B cell (primary cell): Measurements from ENCODE around the gene GSTT4. TPM values are rescaled to one million over a fixed set of nuclear protein-coding genes. Genes with fewer than 3 reads are reported as not detected.
"Not testable (repeated sequence)": the region's sequence is repeated elsewhere in the genome, so short reads cannot be mapped to it uniquely, and the experiment has no call there.

Experiments
- ATAC-seq: fragments of 200-7000 bp; cut with Tn5 transposase; one replicate; pipeline ENCODE4 v1.10.0; 2021; ENCODE audit warnings: low read depth, mild to moderate bottlenecking, moderate number of reproducible peaks, moderate library complexity
- CTCF ChIA-PET: fragments of 350-600 bp; sonication (Branson Sonifier 250); formaldehyde crosslinking; loops from one replicate; lab custom pipeline; 2021; ENCODE audit warnings: antibody characterized with exemption, inconsistent platforms; lab: Charles Lee
- POLR2A ChIA-PET: fragments of 350-600 bp; sonication (Branson Sonifier 250); formaldehyde crosslinking; loops from one replicate; lab custom pipeline; 2021; ENCODE audit warnings: antibody characterized with exemption; lab: Charles Lee
- DNase-seq: peaks from one replicate; pipeline ENCODE4 v3.0.0; 2013
- H2AFZ ChIP-seq: 2 replicates; pipeline ENCODE4 v1.6.1; 2012; ENCODE audit warnings: mild to moderate bottlenecking, low read depth, low read length; ENCODE audit not compliant: insufficient read depth, poor library complexity, severe bottlenecking
- H3K27ac ChIP-seq, 2 donors: 1 replicate in 1 of 2; 2 replicates in 1 of 2; pipeline ENCODE4 v1.5.1; 2012 to 2013; ENCODE audit warnings: low read length in 2 of 2, mild to moderate bottlenecking in 2 of 2, moderate library complexity in 1 of 2
- H3K27me3 ChIP-seq, 4 experiments: fragments of 200-600 bp in 1 of 4; sonication (generic) in 1 of 4; replicated peaks in 1 of 4; 1 replicate in 2 of 4; 2 replicates in 2 of 4; pipeline versions ENCODE4 v1.6.1 to v1.7.0; 2013 to 2016; ENCODE audit warnings: low read length in 3 of 4, mild to moderate bottlenecking in 2 of 4, mixed read lengths in 1 of 4, moderate library complexity in 1 of 4; ENCODE audit not compliant: insufficient read depth in 4 of 4, control insufficient read depth in 3 of 4; ENCODE audit errors: control extremely low read depth in 1 of 4
- H3K36me3 ChIP-seq, 2 experiments: replicated peaks in 1 of 2; 1 replicate in 1 of 2; 2 replicates in 1 of 2; pipeline versions ENCODE4 v1.6.1 to v1.7.1; 2013; ENCODE audit warnings: low read length in 1 of 2; ENCODE audit not compliant: insufficient read depth in 2 of 2, control insufficient read depth in 1 of 2; ENCODE audit errors: control extremely low read depth in 1 of 2, extremely low read depth in 1 of 2
- H3K4me1 ChIP-seq, 2 donors: fragments of 200-600 bp in 1 of 2; sonication (generic) in 1 of 2; 1 replicate in 1 of 2; 2 replicates in 1 of 2; pipeline versions ENCODE4 v1.5.1 to v1.6.1; 2013 to 2017; ENCODE audit warnings: low read length in 2 of 2; ENCODE audit not compliant: control insufficient read depth in 2 of 2, insufficient read depth in 2 of 2
- H3K4me2 ChIP-seq: replicated peaks from 2 replicates; pipeline ENCODE3; 2012; ENCODE audit warnings: mild to moderate bottlenecking, low read depth, low read length; ENCODE audit not compliant: poor library complexity, severe bottlenecking
- H3K4me3 ChIP-seq, 5 experiments: fragments of 200-600 bp in 1 of 5; sonication (generic) in 1 of 5; 1 replicate in 3 of 5; 2 replicates in 2 of 5; pipeline versions ENCODE4 v1.5.1 to v1.7.0; 2011 to 2016; ENCODE audit warnings: low read length in 4 of 5, mild to moderate bottlenecking in 4 of 5, low read depth in 2 of 5, control low read depth in 1 of 5, moderate library complexity in 1 of 5; ENCODE audit not compliant: insufficient read depth in 1 of 5; ENCODE audit errors: control extremely low read depth in 1 of 5, extremely low read depth in 1 of 5
- H3K79me2 ChIP-seq: fragments of 200-600 bp; sonication (generic); one replicate; pipeline ENCODE4 v1.6.0; 2016; ENCODE audit warnings: low read length; ENCODE audit not compliant: control insufficient read depth, insufficient read depth
- H3K9ac ChIP-seq: fragments of 200-600 bp; sonication (generic); 2 replicates; pipeline ENCODE4 v1.6.1; 2017; ENCODE audit warnings: mild to moderate bottlenecking, low read length, moderate library complexity
- H3K9me3 ChIP-seq, 3 donors: one replicate each; pipeline versions ENCODE4 v1.6.1 to v1.7.1; 2013; ENCODE audit warnings: low read length in 2 of 3; ENCODE audit not compliant: control insufficient read depth in 2 of 3, insufficient read depth in 1 of 3; ENCODE audit errors: control extremely low read depth in 1 of 3
- H4K20me1 ChIP-seq: 2 replicates; pipeline ENCODE4 v1.6.0; 2012; ENCODE audit warnings: mild to moderate bottlenecking, low read length; ENCODE audit not compliant: insufficient read depth, control insufficient read depth, poor library complexity, severe bottlenecking
- H3K27ac Mint-ChIP-seq: one replicate; pipeline ENCODE4 v1.8.0; 2021; ENCODE audit warnings: mixed read lengths
- H3K27me3 Mint-ChIP-seq: one replicate; pipeline ENCODE4 v1.8.0; 2021; ENCODE audit warnings: mixed read lengths
- H3K4me1 Mint-ChIP-seq: one replicate; pipeline ENCODE4 v1.8.0; 2021; ENCODE audit warnings: mixed read lengths
- H3K4me3 Mint-ChIP-seq: one replicate; pipeline ENCODE4 v1.8.0; 2021; ENCODE audit warnings: mixed read lengths
- H3K9me3 Mint-ChIP-seq: one replicate; pipeline ENCODE4 v1.8.0; 2022; ENCODE audit warnings: mixed read lengths; ENCODE audit not compliant: insufficient read depth
- whole genome bisulfite sequencing: methylation state at CpG from one replicate; pipeline ENCODE4 v1.1.5; 2013; ENCODE audit warnings: missing lambda C conversion rate; ENCODE audit not compliant: insufficient coverage; 5-methylcytosine and 5-hydroxymethylcytosine counted together
- intact Hi-C: fragments of 100-400 bp; cut with micrococcal nuclease; formaldehyde crosslinking; loops from one replicate; pipeline ENCODE4 v1.10.0; 2022
- polyA plus RNA-seq: library from polyadenylated mRNA; depleted of rRNA; stranded (reverse); fragments of >200 nt; gene quantifications from 2 replicates; pipeline ENCODE4 v1.2.3, GENCODE V29; 2012
- total RNA-seq, 2 donors: library from RNA; stranded (reverse); fragments of 120-200 nt in 1 of 2; gene quantifications; 1 replicate in 1 of 2; 2 replicates in 1 of 2; pipeline versions ENCODE4 v1.2.3 to v1.2.4, GENCODE V29; 2013 to 2022

The GSTT4 gene
- total and polyA plus RNA-seq, 2 donors (not counting 1 experiment from before 2014, with no cell fraction given) = not detected

DNA sequence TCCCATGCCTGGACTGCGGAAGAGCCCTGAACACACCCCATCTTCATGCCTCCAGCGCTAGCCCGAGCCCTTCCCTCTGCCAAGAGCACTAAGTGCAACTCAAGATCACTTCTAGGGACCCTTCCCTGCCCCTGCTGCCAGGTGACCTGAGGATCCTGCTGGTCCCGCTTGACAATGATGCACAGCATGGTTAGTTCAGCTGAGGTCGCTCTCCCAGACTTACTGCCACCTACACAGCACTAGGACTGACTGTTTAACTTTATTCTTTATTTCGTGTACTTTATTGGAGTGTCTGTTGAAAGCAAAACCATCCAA is 50.3 kb downstream of the GSTT4 start:
- H3K27me3 ChIP-seq, H3K27ac Mint-ChIP-seq, H3K27ac ChIP-seq, H3K4me1 Mint-ChIP-seq, H3K4me2 ChIP-seq, H3K9me3 ChIP-seq, H3K4me3 Mint-ChIP-seq, ATAC-seq, H3K9me3 Mint-ChIP-seq, H3K79me2 ChIP-seq, H3K4me3 ChIP-seq, H3K36me3 ChIP-seq, H3K27me3 Mint-ChIP-seq, H2AFZ ChIP-seq, POLR2A ChIA-PET, H3K9ac ChIP-seq, H4K20me1 ChIP-seq, DNase-seq, H3K4me1 ChIP-seq: not testable (repeated sequence)
- intact Hi-C loops = loop anchor here (5.0 to 10.0 kb wide), 4 partner anchors 42 to 800 kb away; no protein-coding TSS in a partner anchor
- WGBS = 97% methylated on average over 5 of the region's 6 CpGs
- CTCF ChIA-PET = interaction anchor here (1.6 kb wide), 1 partner anchor 220 kb away, joined by 4 read pairs; no protein-coding TSS in a partner anchor

- DNase-seq = peak; percentile 0
- H3K27ac ChIP-seq, H4K20me1 ChIP-seq, H3K9me3 Mint-ChIP-seq, H3K36me3 ChIP-seq, H3K9ac ChIP-seq, H3K79me2 ChIP-seq, CTCF ChIA-PET, H2AFZ ChIP-seq, H3K4me1 ChIP-seq, H3K27me3 Mint-ChIP-seq, H3K4me3 Mint-ChIP-seq, H3K9me3 ChIP-seq, H3K27ac Mint-ChIP-seq, ATAC-seq, H3K4me2 ChIP-seq, H3K4me1 Mint-ChIP-seq, H3K27me3 ChIP-seq, H3K4me3 ChIP-seq: not testable (repeated sequence)
- WGBS = 94% methylated on average over 8 of the region's 8 CpGs
- intact Hi-C loops = loop anchor here (5.0 to 10.0 kb wide), 4 partner anchors 43 to 800 kb away; no protein-coding TSS in a partner anchor
- POLR2A ChIA-PET = interaction anchor here (0.7 kb wide), 1 partner anchor 161 kb away, joined by 3 read pairs; no protein-coding TSS in a partner anchor
Measured at GRCh38 chr22:23954193-23954990, 50.9 kb downstream of the GSTT4 start.

DNA sequence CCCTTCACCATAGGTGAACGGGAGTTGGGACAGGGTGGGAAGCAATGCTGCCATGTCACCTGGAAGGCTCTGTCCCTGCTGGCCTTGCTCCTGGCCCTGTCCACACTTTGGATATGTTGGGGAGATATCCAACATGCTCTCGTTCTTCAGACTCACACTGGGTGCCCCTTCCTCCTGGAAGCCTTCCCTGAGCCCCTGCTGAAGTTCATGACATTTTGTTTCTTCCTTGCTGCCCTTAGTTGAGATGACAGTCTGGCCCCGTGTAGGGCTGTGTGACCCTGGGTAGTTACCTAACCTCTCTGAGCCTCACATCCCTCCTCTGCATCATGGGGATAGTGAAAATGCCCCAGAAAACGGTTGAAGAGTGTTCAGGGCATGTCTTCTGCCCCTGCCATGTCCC is 51.8 kb downstream of the GSTT4 start:
- H4K20me1 ChIP-seq, H3K27me3 ChIP-seq, H3K9me3 Mint-ChIP-seq, H3K27me3 Mint-ChIP-seq, H3K4me2 ChIP-seq, H2AFZ ChIP-seq, ATAC-seq, CTCF ChIA-PET, H3K4me1 Mint-ChIP-seq, H3K4me3 Mint-ChIP-seq, H3K36me3 ChIP-seq, H3K79me2 ChIP-seq, H3K27ac Mint-ChIP-seq, H3K9ac ChIP-seq, H3K4me1 ChIP-seq, H3K27ac ChIP-seq, H3K9me3 ChIP-seq, H3K4me3 ChIP-seq: not testable (repeated sequence)
- DNase-seq = peak; percentile 1
- POLR2A ChIA-PET = interaction anchor here (0.7 kb wide), 1 partner anchor 161 kb away, joined by 3 read pairs; no protein-coding TSS in a partner anchor
- 92% methylated on average over 1 of the region's 4 CpGs for WGBS
- intact Hi-C loops = loop anchor here (5.0 to 10.0 kb wide), 4 partner anchors 44 to 801 kb away; no protein-coding TSS in a partner anchor
